ENCODE data around the gene PATZ1. TPM values are rescaled to one million over a fixed set of nuclear protein-coding genes. Genes with fewer than 3 reads are reported as not detected.

PATZ1 gene
- total RNA-seq, 1 experiment from 2014 or later = 18.6 TPM

DNA sequence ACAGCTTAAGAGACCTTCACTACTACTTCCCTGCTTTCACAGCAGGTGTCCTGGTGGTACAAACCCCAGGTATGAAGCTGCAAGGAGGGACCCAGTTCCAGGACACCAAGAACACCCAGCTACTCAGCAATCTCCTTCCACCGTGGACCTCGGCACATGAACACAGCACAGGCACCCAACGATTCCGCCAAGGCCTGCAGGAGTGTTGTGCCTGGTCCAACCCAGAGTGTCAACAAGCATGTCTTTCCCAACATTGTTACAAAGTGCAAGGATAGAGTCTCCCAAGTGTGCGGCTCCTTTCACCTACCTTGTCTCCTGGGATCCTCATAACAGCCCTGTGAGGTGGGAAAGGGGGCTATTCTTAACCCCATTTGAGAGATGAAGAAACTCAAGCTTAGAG lies 11.8 kb downstream of the PATZ1 start:
- no peak overlapping the region for H3K4me3 ChIP-seq (ENCODE audit: low read depth in 2 of 2, low read length in 2 of 2)
- ChIA-PET CTCF (no interaction called here), POLR2A (no interaction called here)
- DNase-seq (ENCODE audit: low read depth, low spot score) (no peak), ATAC-seq (no peak)
- no peaks in the 10 kb centered on the region for H3K4me1 ChIP-seq (ENCODE audit: control insufficient read depth, insufficient read depth, low read length)
- no peaks in the 10 kb centered on the region for H3K9me3 ChIP-seq (ENCODE audit: control insufficient read depth, insufficient read depth, low read depth, low read length)
- BruUV-seq (replicated peaks) = no TSS peak
- no peak overlapping the region for H3K27ac ChIP-seq (ENCODE audit: low read length)
- no peaks in the 10 kb centered on the region for H3K27me3 ChIP-seq (ENCODE audit: control insufficient read depth, insufficient read depth, low read length)
- intact Hi-C loops (cut with micrococcal nuclease; ENCODE audit: unreplicated experiment) = no loop called here
- no peaks in the 10 kb centered on the region; the same call in 1 of the 2 replicates for H3K36me3 ChIP-seq (ENCODE audit: control insufficient read depth, insufficient read depth, low read length)
- in situ Hi-C loops (cut with HindIII; ENCODE audit: low pct_unique_long_range_greater_than_20kb, low sequenced_read_pairs) = no loop called here
- TF ChIP-seq, protein P1, sequence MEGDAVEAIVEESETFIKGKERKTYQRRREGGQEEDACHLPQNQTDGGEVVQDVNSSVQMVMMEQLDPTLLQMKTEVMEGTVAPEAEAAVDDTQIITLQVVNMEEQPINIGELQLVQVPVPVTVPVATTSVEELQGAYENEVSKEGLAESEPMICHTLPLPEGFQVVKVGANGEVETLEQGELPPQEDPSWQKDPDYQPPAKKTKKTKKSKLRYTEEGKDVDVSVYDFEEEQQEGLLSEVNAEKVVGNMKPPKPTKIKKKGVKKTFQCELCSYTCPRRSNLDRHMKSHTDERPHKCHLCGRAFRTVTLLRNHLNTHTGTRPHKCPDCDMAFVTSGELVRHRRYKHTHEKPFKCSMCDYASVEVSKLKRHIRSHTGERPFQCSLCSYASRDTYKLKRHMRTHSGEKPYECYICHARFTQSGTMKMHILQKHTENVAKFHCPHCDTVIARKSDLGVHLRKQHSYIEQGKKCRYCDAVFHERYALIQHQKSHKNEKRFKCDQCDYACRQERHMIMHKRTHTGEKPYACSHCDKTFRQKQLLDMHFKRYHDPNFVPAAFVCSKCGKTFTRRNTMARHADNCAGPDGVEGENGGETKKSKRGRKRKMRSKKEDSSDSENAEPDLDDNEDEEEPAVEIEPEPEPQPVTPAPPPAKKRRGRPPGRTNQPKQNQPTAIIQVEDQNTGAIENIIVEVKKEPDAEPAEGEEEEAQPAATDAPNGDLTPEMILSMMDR (IDR thresholded peaks at IDR 0.05) = no peak
- no peak for TF ChIP-seq TCF7L2 (IDR thresholded peaks at IDR 0.05; ENCODE audit: low read depth, low read length)
- no peak for TF ChIP-seq SIN3A (IDR thresholded peaks at IDR 0.05; ENCODE audit: borderline replicate concordance, insufficient read depth, low read depth, low read length)
- no peak for TF ChIP-seq REST (IDR thresholded peaks at IDR 0.05; ENCODE audit: insufficient read depth in 1 of 2, low read depth in 2 of 2, low read length in 1 of 2)
- TF ChIP-seq POLR2AphosphoS5 (IDR thresholded peaks at IDR 0.05; ENCODE audit: low read depth, low read length) = no peak

DNA sequence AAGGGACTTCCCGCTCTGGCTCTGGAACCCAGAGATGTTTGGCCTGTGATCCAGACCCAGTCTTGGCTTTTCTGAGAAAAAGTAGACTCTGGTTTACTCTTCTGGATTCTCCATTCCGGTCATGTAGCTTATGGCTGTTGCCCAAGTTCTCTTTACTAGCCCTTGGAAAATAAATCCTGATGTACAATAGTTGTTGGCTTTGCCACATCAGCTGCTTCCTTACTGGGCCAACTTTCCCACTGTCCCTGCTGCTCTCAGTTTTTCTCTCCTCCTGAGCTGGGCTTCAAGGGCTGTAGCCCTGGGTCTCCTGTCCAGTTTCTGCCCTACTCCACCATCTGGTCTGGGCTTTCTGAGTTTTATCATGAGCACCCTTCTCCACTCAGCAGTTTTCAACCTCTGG lies 12.5 kb downstream of the PATZ1 start:
- DNase-seq (ENCODE audit: low read depth, low spot score) (no peak), ATAC-seq (no peak)
- Histone ChIP-seq H3K36me3 (ENCODE audit: control insufficient read depth, insufficient read depth, low read length) (no peaks in the 10 kb centered on the region; the same call in 1 of the 2 replicates), H3K9me3 (ENCODE audit: control insufficient read depth, insufficient read depth, low read depth, low read length) (no peaks in the 10 kb centered on the region), H3K4me1 (ENCODE audit: control insufficient read depth, insufficient read depth, low read length) (no peaks in the 10 kb centered on the region), H3K4me3 (ENCODE audit: low read depth in 2 of 2, low read length in 2 of 2) (no peak overlapping the region), H3K27me3 (ENCODE audit: control insufficient read depth, insufficient read depth, low read length) (no peaks in the 10 kb centered on the region), H3K27ac (ENCODE audit: low read length) (no peak overlapping the region)
- in situ Hi-C loops (cut with HindIII; ENCODE audit: low pct_unique_long_range_greater_than_20kb, low sequenced_read_pairs) (no loop called here), intact Hi-C loops (cut with micrococcal nuclease; ENCODE audit: unreplicated experiment) (no loop called here)
- ChIA-PET CTCF (no interaction called here), POLR2A (no interaction called here)
- no TSS peak for BruUV-seq (replicated peaks)
- TF ChIP-seq POLR2AphosphoS5 (IDR thresholded peaks at IDR 0.05; ENCODE audit: low read depth, low read length) (no peak), SIN3A (IDR thresholded peaks at IDR 0.05; ENCODE audit: borderline replicate concordance, insufficient read depth, low read depth, low read length) (no peak), TCF7L2 (IDR thresholded peaks at IDR 0.05; ENCODE audit: low read depth, low read length) (no peak), REST (IDR thresholded peaks at IDR 0.05; ENCODE audit: insufficient read depth in 1 of 2, low read depth in 2 of 2, low read length in 1 of 2) (no peak)
- TF ChIP-seq, protein P1 (IDR thresholded peaks at IDR 0.05) = no peak

All from Panc1 (cell line).